ENCODE results near the gene AZGP1. TPM values are rescaled to one million over a fixed set of nuclear protein-coding genes. Genes with fewer than 3 reads are reported as not detected.
"Not testable (repeated sequence)": the region's sequence is repeated elsewhere in the genome, so short reads cannot be mapped to it uniquely, and the experiment has no call there.

Gene AZGP1
- not detected for polyA plus RNA-seq (2012; ENCODE audit: insufficient read depth, insufficient read length)

- DNase-seq (ENCODE audit: low read depth, low spot score), result no peak
- no peak within 1 kb of the TSS for H3K4me3 ChIP-seq (ENCODE audit: low read length)
Measured at GRCh38 chr7:99975782-99976521, at the start of gene AZGP1. Gene AZGP1 (minus strand): TSS chr7:99976031. CDS start chr7:99976020, 11 bp downstream.

DNA sequence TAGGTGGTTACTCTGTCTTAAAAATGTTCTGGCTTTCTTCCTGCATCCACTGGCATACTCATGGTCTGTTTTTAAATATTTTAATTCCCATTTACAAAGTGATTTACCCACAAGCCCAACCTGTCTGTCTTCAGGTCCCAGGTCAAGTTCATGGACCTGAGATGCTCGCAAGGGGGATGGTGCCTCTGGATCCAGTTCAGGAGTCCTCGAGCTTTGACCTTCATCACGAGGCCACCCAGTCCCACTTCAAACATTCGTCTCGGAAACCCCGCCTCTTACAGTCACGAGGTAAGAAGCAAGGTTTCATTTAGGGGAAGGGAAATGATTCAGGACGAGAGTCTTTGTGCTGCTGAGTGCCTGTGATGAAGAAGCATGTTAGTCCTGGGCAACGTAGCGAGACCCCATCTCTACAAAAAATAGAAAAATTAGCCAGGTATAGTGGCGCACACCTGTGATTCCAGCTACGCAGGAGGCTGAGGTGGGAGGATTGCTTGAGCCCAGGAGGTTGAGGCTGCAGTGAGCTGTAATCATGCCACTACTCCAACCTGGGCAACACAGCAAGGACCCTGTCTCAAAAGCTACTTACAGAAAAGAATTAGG lies 48.3 kb upstream of the AZGP1 start:
- H3K4me3 ChIP-seq (ENCODE audit: low read length), result no peak overlapping the region
- no peak for DNase-seq (ENCODE audit: low read depth, low spot score)

- no peak overlapping the region for H3K4me3 ChIP-seq (ENCODE audit: low read length)
- no peak for DNase-seq (ENCODE audit: low read depth, low spot score)
Measured at GRCh38 chr7:100023526-100023925, 47.7 kb upstream of the AZGP1 start.

- no peak for DNase-seq (ENCODE audit: low read depth, low spot score)
Measured at GRCh38 chr7:100022621-100023020, 46.8 kb upstream of the AZGP1 start.

DNA sequence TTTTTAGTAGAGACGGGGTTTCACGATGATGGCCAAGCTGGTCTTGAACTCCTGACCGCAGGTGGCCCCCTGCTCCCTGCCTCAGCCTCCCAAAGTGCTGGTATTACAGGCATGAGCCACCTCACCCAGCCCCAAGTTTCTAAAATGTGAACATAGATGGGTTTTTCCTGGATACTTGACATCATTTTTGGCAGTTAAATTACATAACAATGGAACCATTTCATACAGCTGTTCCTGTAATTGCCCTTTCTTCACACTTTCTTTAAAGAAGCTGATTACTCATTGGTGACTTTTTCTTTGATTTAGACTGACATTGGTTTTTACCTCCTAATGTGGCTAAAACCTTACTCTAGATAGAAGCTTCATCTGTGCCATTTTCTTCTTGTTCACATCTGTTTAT lies 45.5 kb upstream of the AZGP1 start:
- H3K4me3 ChIP-seq (ENCODE audit: low read length), result no peak overlapping the region
- no peak for DNase-seq (ENCODE audit: low read depth, low spot score)

More at GRCh38 chr7:100022621-100023020, 46.8 kb upstream of the AZGP1 start:
- H3K4me3 ChIP-seq (ENCODE audit: low read length), result no peak overlapping the region

- no peak overlapping the region for H3K4me3 ChIP-seq (ENCODE audit: low read length)
- no peak for DNase-seq (ENCODE audit: low read depth, low spot score)
Measured at GRCh38 chr7:100019908-100020307, 44.1 kb upstream of the AZGP1 start.

GRCh38 chr7:100017875-100018274 lies 42.0 kb upstream of the AZGP1 start:
- DNase-seq (ENCODE audit: low read depth, low spot score), result no peak
- no peak overlapping the region for H3K4me3 ChIP-seq (ENCODE audit: low read length)

DNA sequence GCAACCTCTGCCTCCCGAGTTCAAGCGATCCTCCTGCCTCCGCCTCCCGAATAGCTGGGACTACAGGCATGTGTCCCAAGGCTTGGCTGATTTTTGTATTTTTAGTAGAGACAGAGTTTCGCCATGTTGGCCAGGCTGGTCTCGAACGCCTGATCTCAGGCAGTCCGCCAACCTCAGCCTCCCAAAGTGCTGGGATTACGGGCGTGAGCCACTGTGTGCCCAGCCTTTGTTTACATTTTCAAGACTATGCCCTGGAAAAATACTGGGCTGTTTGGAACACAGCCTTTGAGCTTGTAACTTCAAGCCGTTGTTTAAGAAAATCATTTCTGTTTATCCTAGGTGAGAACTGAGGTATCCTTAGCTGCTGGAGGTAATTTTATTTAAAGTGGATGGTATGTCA lies 41.5 kb upstream of the AZGP1 start:
- no peak overlapping the region for H3K4me3 ChIP-seq (ENCODE audit: low read length)
- no peak for DNase-seq (ENCODE audit: low read depth, low spot score)

DNA sequence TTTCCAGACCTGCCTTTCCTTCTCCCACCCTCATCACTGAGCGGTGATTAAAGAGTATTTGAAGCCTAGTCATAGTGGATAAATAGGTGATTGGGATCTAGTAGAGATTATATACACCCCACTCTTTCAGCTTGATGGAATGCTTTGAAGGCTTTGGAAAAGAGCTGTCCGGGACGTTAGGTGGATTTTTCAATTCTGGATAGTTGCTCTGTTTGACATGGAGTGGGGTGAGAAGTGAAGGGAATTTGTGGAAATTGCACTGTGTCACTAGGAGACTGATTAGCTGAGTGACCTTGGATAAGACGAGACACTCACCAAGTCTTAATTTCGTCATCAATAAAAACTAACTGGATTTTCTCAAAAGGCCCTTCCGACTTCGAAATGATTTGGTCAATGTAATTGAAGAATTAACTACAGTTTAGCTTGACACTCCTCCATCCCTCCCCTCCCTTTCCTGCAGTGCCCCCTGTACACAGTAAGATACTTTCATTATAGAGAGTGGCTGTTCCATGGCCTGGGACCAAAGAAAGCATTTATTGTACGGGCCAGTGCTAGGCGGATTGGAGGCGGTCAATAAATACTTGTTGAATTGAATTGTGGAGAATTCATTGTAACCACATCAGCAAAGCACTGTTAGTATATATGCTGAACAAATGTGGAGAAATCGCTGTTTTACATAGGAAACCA lies 40.5 kb upstream of the AZGP1 start:
- H3K4me3 ChIP-seq (ENCODE audit: low read length), result peak overlapping the region; percentile 91

GRCh38 chr7:100015232-100016214 lies 39.7 kb upstream of the AZGP1 start, which contains the start of gene ZKSCAN1:
Gene ZKSCAN1 (plus strand): TSS chr7:100015596. CDS start chr7:100023507, 7,911 bp downstream.
- peak; percentile 85 for DNase-seq (ENCODE audit: low read depth, low spot score)
- H3K4me3 ChIP-seq (ENCODE audit: low read length), result peak within 1 kb of the TSS; percentile 91

More for the DNA sequence above, 40.5 kb upstream of the AZGP1 start:
- no peak for DNase-seq (ENCODE audit: low read depth, low spot score)

GRCh38 chr7:100013328-100013676 lies 37.5 kb upstream of the AZGP1 start:
- no peak overlapping the region for H3K4me3 ChIP-seq (ENCODE audit: low read length)
- DNase-seq (ENCODE audit: low read depth, low spot score), result no peak

DNA sequence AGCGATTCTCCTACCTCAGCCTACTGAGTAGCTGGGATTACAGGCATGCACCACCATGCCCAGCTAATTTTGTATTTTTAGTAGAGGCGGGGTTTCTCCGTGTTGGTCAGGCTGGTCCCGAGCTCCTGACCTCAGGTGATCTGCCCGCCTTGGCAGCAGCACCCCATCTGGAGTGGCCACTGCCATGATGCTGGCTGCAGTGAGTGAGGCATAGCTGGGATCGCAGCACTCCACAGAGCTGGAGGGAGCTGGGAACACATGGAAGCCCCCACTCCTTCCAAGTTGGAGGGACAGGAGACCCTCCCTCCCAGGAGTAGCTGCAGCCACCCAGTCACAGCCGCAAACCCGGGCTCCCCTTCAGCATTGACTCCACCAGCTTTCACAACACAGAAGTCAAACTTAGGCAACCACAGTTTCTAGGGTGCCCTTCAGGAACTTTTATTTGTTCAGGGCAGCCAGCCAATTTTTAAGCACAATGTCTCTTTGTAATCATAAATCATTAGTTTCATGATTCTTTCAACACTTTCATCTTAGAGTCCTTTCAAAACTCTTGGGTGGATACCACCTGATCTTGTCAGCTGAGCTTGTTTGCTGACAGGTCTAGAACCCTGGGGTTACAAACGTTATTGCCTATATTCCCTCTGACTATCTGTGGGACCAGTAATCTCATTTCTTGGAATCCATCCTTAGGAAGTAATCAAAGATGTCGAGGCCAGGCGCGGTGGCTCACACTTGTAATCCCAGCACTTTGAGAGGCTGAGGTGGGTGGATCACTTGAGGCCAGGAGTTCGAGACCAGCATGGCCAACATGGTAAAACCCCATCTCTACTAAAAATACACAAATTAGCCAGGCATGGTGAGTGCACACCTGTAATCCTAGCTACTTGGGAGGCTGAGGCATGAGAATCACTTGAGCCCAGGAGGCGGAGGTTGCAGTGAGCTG lies 36.8 kb upstream of the AZGP1 start:
- not testable (repeated sequence) for DNase-seq (ENCODE audit: low read depth, low spot score); H3K4me3 ChIP-seq (ENCODE audit: low read length)

DNA sequence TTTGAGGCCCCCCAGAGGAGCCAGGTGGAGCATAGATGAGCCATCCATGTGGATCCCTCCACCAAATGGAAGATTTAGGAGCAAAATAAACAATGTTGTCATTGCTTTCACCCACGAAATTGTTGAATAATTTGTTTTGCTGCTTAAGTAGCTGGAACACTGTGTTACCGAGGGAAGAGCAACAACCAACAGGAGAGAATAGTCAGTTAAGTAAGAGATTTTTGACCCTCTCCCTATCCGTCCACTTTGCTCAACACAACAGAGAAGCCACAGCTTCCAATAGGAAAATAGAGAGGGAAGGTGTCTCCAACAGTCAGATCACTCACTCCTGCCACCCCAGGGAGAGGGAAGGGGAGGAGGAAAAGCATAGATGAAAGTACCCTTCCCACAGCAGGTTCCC lies 35.7 kb upstream of the AZGP1 start:
- H3K4me3 ChIP-seq (ENCODE audit: low read length), result no peak overlapping the region
- DNase-seq (ENCODE audit: low read depth, low spot score), result no peak

- DNase-seq (ENCODE audit: low read depth, low spot score), result no peak
- H3K4me3 ChIP-seq (ENCODE audit: low read length), result no peak overlapping the region
Measured at GRCh38 chr7:100010901-100011300, 35.1 kb upstream of the AZGP1 start.

DNA sequence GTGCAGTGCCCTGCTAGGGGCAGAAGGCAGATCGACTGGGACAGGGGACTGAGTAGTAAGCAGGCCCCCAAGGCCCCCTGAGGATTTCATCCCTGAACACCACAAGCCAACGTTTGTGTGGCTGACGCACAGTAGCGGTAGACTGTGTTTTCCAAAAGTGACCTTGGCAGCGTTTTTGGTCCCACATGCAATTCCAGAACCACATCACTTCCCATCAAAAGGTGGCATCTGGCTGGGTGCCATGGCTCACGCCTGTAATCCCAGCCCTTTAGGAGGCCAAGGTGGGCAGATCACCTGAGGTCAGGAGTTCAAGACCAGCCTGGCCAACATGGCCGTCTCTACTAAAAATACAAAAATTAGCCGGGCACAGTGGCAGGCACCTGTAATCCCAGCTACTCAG lies 34.1 kb upstream of the AZGP1 start:
- DNase-seq (ENCODE audit: low read depth, low spot score); H3K4me3 ChIP-seq (ENCODE audit: low read length): not testable (repeated sequence)

DNA sequence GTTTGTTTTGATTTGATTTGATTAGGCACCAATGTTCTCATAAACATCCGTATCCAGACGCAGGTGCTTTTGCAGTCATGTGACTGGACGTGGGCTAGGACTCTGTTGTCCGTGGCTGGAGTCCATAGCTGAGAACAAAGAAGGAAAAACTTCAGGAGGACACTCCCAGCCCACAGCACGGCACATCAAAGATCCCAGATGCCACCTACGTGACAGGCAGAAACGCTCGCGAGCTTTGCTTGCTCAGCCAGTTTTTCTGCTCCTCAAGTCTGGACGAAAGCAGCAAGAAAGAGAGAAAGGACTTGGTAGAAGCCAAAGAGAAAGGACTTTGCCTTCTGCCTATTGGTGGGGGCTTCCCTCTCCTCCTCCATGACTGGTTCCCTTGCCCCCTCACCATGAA lies 32.7 kb upstream of the AZGP1 start:
- H3K4me3 ChIP-seq (ENCODE audit: low read length), result no peak overlapping the region
- DNase-seq (ENCODE audit: low read depth, low spot score), result no peak

DNA sequence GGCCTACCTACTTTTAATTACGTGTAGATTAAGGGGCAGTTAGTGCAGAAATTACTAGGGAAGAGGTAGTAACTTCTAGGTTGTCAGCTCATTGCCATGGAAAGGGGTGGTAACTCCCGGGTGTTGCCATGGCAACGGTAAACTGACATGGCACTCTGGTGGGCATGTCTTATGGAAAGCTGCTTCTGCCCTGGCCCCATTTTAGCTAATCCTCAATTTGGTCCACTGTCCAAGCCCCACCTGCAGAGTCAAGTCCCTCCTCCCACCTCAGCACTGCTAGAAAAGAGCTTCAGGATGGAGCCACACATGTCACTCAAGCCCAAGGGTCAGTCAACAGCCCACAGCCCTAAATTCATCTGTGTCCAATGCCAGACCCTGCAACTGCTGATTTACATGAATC lies 32.1 kb upstream of the AZGP1 start:
- no peak for DNase-seq (ENCODE audit: low read depth, low spot score)
- no peak overlapping the region for H3K4me3 ChIP-seq (ENCODE audit: low read length)
